Stimulated activated CD4-positive, alpha-beta T cell treated with anti-CD3 and anti-CD28 coated beads, Interleukin-4, amount 100 ng/mL, for 4 hours (primary cell): Measurements from ENCODE around the gene SRY.
"Not testable (repeated sequence)": the region's sequence is repeated elsewhere in the genome, so short reads cannot be mapped to it uniquely, and the experiment has no call there.

Experiments
- DNase-seq, 2 experiments: peaks; one replicate each; pipeline ENCODE4 v3.0.0-alpha.2; 2020

Gene SRY

GRCh38 chrY:2787600-2787999 is at the start of gene SRY:
Gene SRY (minus strand): TSS chrY:2787682. CDS start chrY:2787603, 79 bp downstream.
- no peak for DNase-seq

- DNase-seq: no peak
Observed at GRCh38 chrY:2837078-2837477, 49.6 kb upstream of the SRY start.

GRCh38 chrY:2835230-2835629 is 47.7 kb upstream of the SRY start:
- no peak for DNase-seq

- DNase-seq: no peak
Observed at GRCh38 chrY:2828497-2828896, 41.0 kb upstream of the SRY start.

GRCh38 chrY:2824471-2824870 is 37.0 kb upstream of the SRY start:
- no peak for DNase-seq

- not testable (repeated sequence) for DNase-seq
Observed at GRCh38 chrY:2817146-2817896, 29.8 kb upstream of the SRY start.

- no peak for DNase-seq
Observed at GRCh38 chrY:2800246-2800645, 12.8 kb upstream of the SRY start.

GRCh38 chrY:2797991-2798390 is 10.5 kb upstream of the SRY start:
- no peak for DNase-seq

- no peak for DNase-seq
Observed at GRCh38 chrY:2796977-2797523, 9.6 kb upstream of the SRY start.

- no peak for DNase-seq
Observed at GRCh38 chrY:2789756-2790155, 2.3 kb upstream of the SRY start.

GRCh38 chrY:2786876-2787512 is 488 bp downstream of the SRY start:
- DNase-seq: no peak
